SKM-1 treated with dmso at 0.1 percent for 144 hours (cell line): ENCODE results near the gene AHNAK.
"Not testable (repeated sequence)": the region's sequence is repeated elsewhere in the genome, so short reads cannot be mapped to it uniquely, and the experiment has no call there.

Experiments used
- DNase-seq: peaks from one replicate; lab custom pipeline; 2025; ENCODE audit not compliant: unreplicated experiment; lab: John Stamatoyannopoulos, UW

Gene AHNAK

DNA sequence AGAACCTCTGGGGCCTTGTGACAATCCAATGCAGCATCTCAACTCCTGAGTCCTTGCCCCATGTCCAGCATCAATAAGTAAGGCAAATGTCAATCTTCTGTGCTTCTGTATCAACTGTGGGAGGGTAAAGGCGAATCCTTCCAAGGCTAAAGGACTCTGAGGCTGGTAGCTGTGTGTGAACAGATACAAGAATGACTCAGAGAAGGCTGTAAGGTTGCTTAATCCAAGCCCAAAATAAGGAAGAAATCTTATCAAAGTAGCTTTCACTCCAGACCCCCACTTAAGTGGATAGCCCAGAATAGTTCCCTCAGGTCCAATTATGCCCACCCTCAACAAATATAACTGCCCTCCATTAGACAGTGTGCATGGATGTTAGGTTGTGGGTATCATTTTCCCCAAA, 155.9 kb downstream of the AHNAK start:
- DNase-seq: no peak

DNA sequence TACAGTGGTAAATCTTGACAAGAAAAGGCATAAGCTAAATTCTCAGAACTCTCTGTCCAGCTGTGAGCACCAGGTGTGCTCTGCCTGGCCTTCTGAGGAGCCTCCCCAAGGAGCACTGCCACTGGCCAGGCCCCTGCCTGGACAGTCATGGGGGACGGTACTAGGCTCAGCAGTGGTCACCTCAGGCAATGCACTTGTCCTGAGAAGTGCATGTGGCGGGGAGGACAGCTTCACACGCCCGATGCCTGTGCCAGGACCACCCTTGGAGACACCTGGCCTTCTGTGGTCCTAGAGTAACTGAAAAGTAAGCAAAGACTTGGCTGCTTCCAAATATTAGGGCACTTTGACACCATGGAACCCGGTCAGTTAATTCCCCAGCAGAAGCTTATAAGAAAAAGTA, 156.4 kb downstream of the AHNAK start:
- no peak for DNase-seq

DNA sequence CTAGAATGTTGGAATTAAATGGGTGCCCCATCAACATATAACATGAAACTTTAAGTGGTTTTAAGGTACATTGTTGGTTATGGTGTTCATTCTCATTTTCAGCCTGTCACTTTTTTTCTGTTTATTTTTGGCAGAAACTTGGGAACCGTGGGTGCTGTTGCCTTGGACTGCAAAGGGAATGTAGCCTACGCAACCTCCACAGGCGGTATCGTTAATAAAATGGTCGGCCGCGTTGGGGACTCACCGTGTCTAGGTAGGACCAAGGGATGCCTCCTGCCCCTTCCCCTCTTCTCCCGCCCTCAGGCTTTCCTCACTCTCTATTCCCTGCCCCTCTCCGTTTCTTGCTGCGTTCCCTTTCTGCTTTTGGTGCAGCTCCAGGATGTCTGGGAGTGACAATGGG, 157.6 kb downstream of the AHNAK start:
- DNase-seq: no peak

DNA sequence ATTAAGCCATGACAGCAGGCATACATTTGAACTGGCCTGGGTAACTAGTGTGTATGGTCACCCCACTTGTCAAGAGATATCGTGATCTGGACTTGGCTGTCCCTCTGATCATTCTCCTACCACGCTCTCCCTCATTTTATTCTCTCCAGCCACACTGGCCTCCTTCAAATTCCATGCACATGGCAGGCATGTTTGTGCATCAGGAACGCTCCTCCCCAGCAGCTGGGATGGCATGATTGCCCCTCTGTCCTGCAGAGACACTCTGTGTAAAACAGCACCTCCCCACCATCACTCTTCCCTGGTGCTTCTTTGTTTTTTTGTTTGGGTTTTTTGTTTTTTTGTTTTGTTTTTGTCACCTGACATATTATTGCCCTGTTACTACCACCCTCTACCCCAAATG, 159.2 kb downstream of the AHNAK start:
- DNase-seq: no peak

DNA sequence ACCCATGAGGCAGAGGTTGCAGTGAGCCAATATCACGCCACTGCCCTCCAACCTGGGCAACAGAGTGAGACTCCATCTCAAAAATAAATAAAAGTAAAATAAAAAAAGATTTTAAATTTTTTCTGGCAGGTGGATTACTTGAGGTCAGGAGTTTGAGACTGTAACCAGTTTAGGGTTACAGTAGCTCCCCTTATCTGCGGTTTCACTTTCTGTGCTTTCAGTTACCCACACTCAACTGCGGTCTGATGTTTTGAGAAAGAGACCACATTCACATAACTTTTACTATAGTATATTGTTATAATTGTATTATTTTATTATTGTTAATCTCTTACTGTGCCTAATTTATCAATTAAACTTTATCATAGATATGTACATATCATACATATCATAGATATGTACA, 160.5 kb downstream of the AHNAK start:
- DNase-seq: not testable (repeated sequence)

DNA sequence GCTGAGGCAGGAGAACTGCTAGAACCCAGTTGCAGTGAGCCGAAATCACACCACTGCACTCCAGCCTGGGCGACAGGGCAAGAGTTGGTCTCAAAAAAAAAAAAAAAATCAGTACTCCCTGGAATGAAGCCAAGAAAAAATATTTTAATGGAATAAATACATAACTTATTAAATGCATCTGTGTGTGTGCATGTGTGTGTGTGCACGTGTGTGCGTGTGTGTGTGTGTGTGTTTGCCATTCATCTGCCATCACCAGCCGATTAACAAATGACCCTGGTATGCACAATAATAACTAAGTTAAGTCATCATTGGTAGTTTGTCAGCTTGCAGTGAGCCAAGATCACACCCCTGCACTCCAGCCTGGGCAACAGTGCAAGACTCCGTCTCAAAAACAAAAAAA, 162.8 kb downstream of the AHNAK start:
- DNase-seq: no peak
